B cell (primary cell): ENCODE results near the gene NHERF2.

Source experiments
- EZH2 ChIP-seq: IDR thresholded peaks from 2 replicates; pipeline ENCODE4 v1.6.1; 2012; ENCODE audit warnings: borderline replicate concordance, low read depth, mild to moderate bottlenecking, moderate library complexity, low read length; ENCODE audit not compliant: insufficient read depth, poor library complexity, severe bottlenecking
- TF ChIP-seq, protein P1 (sequence below): fragments of 200-600 bp; IDR thresholded peaks from one replicate; pipeline ENCODE4 v1.8.0; 2022; ENCODE audit warnings: antibody characterized with exemption, mild to moderate bottlenecking

DNA sequence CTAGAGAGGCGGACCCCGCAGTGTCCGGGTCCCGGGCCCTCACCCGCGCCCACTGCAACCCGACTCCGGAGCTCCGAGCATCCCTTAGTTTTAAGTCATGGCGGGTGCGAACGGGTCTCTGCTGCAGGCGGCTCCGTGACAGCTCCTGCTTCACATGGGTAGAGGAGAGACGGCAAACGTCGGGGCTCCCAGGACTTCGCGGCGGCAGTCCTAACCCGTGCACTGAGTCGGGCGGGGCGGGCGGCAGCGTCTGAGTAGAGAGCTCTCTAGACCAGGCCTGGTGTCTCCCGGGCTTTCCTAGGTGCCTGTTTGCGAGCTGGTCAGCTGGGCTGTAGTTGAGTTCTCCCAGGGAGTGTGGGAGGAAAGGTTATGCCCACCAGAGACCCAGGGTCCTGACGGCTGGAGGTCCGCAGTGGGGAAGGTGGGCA, 21.4 kb downstream of the NHERF2 start:
- TF ChIP-seq, protein P1, sequence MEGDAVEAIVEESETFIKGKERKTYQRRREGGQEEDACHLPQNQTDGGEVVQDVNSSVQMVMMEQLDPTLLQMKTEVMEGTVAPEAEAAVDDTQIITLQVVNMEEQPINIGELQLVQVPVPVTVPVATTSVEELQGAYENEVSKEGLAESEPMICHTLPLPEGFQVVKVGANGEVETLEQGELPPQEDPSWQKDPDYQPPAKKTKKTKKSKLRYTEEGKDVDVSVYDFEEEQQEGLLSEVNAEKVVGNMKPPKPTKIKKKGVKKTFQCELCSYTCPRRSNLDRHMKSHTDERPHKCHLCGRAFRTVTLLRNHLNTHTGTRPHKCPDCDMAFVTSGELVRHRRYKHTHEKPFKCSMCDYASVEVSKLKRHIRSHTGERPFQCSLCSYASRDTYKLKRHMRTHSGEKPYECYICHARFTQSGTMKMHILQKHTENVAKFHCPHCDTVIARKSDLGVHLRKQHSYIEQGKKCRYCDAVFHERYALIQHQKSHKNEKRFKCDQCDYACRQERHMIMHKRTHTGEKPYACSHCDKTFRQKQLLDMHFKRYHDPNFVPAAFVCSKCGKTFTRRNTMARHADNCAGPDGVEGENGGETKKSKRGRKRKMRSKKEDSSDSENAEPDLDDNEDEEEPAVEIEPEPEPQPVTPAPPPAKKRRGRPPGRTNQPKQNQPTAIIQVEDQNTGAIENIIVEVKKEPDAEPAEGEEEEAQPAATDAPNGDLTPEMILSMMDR = no peak
- TF ChIP-seq EZH2 = no peak
